A549 treated with CORT108297 at 1 μM for 4 hours (cell line): ENCODE measurements around the gene CNR2. TPM values are rescaled to one million over a fixed set of nuclear protein-coding genes. Genes with fewer than 3 reads are reported as not detected.

Source experiments
- total RNA-seq: library from RNA; stranded (reverse); fragments of 200-300 nt; extraction: Qiagen RNA extraction; gene quantifications from 5 replicates; pipeline ENCODE4 v1.2.3, GENCODE V29; 2022

The CNR2 gene
- not detected in 5 replicates for total RNA-seq

DNA sequence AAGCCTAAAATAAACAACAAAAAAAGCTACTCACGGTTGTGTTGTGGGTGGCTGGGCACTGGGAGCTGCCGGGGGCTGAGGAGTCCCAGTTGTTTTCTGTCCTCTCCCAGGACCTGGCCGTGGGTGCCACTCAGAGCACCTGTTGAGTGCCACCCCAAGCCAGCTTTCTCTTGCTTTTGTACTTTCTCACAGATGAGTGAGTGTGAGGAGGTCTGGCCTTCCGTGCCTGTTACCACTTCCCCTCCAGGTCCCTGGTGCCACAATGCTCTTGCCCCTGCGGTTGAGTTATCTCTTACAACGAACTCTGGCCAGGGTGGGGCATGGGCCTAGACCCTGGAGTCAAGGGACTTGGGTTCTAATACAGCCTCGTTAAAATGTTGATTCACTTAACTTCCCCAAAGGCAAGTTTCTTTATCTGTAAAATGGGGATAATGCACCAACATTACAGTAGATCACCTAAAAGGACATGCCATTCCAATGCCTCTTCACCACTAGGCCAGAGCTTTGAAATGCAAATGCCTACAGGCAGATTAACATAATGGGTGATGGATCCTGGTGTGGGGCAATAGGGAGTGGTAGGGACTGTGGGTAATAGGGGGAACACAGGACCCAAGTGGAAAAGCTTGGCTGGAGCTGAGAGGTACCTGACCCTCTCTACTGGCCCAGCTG, at the start of gene CNR2:
CNR2 (minus strand) TSS at position 151 of the 669 bp plus-strand sequence. CDS start 37,745 bp downstream, outside the sequence.

DNA sequence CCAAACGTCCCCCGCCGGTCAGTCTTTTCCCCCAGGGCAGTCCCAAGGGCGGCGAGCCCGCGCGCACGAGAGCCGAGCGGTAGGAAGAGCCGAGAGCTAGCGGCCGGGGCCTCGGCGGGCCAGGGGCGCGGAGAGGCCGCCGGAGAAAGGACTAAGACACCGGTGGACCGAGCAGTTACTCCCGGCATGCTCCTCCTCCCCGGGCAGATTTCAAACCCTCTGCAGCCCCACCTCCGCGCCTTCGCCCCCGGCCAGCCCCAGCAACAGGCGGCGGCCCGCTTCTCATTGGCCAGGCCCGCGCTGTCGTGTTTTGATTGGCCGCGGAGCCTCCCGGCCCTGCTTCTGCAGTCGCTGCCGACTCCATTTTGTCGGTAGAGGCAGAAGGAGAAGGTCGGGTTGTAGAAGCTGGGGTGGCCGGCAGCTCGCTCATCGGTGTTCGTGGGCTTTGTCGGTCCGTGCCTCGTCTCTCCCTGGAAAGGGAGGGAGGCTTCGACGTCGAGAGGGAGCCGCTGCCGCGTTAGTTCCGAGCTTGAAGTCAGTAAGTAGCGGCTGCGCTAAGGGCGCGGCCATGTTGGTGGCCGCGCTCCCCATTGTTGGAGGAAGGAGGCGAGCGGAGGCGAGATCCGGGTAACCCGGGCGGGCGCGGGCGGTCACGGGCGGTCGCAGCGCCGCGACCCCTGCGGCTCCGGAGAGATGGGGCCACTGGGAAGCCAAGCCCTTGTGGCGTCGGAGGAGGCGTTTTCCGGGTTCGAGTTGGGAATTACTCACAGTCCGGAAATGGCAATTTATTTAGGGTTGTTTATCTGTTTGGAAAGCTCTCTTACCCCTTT, 46.5 kb upstream of the CNR2 start, which contains the start of gene PNRC2:
PNRC2 (plus strand) TSS at position 368 of the 830 bp plus-strand sequence. CDS start 1,630 bp downstream, outside the sequence.

DNA sequence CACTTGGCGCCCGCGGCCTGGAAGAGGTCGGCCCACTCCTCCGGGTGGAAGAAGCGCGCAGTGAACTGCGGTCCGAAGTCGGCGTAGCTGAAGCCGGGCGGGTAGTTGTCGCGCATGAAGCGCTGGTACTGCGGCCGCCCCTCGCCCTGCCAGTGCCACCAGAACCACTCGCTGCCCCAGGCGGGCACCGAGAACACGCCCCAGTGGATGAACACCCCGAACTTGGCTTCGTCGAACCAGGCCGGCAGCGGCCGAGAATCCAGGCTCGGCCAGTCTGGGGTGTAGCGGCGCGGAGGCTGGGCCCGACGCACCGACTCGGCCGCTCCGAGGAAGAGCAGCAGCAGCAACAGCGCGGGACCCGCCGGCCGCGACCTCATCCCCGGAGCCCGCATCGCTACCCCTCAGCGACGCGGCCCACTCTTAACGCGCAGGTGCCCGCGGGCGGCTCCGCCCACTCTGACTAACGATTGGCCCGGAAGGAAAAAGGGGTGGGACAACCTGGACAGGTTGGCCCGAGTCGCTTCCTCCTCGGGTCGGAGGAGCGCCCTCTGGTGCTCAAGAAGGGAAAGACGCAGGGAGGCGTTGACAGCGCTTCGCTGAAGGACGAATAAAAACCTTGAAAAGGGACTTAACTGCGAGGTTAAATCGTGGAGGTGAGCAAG, 45.1 kb downstream of the CNR2 start, which contains the start of gene FUCA1:
FUCA1 (minus strand) TSS at position 396 of the 662 bp plus-strand sequence; CDS start at position 392, 4 bp downstream.

DNA sequence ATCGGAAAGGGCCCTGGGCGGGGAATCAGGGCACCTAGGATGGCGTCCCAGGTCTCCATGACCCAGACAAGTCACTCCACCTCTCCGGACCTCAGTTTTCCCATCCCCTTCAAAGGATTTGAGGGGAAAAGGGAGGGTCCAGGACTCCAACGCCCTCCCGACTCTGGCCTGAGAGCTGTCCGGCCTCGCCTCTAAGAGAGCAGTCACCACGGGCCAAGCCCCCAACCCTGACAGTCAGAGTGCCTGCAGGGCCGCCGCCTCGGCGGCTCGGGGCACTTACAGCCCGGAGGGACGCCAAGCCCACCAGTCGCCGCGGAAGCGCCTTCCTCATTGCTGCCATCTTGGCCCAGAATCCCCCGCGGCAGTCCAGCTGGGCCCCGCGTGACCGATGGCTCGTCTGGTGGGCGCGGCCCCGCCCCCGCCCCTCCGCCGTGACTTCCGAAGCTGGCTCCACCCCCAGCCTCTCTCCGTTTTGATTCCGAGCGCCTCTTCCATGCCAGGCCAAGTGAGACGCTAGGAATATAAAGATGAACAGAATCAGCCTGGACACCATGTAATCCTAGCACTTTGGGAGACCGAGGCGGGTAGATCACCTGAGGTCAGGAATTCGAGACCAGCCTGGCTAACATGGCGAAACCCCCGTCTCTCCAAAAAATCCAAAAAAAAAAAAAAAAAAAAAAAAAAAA, 87.9 kb downstream of the CNR2 start, which contains the start of gene HMGCL:
HMGCL (minus strand) TSS at position 354 of the 686 bp plus-strand sequence; CDS start at position 340, 14 bp downstream.

Other genes starting within 250 kb of the CNR2 start
- gene RPL11, start 221.6 kb downstream of the CNR2 start, total RNA-seq, result 1,332 to 1,474 TPM (median 1,426 TPM) in 5 replicates
- gene ELOA, start 169.9 kb downstream of the CNR2 start, total RNA-seq, result 25.5 to 31.7 TPM (median 25.8 TPM) in 5 replicates
- 33.9 to 45.1 TPM (median 35.7 TPM) in 5 replicates for gene PITHD1, start 134.9 kb downstream of the CNR2 start, total RNA-seq
- 60.4 to 65.8 TPM (median 64.0 TPM) in 5 replicates for gene LYPLA2, start 122.2 kb downstream of the CNR2 start, total RNA-seq
- 66.6 to 81.1 TPM (median 78.8 TPM) in 5 replicates for gene GALE, start 112.6 kb downstream of the CNR2 start, total RNA-seq
- gene HMGCL, start 87.9 kb downstream of the CNR2 start, total RNA-seq, result 11.5 to 13.7 TPM (median 12.9 TPM) in 5 replicates
- gene FUCA1, start 45.1 kb downstream of the CNR2 start, total RNA-seq, result 8.7 to 11.0 TPM (median 9.7 TPM) in 5 replicates
- gene PNRC2, start 46.5 kb upstream of the CNR2 start, total RNA-seq, result 23.2 to 38.9 TPM (median 37.8 TPM) in 5 replicates
- 83.2 to 101 TPM (median 88.6 TPM) in 5 replicates for gene SRSF10, start 67.0 kb upstream of the CNR2 start, total RNA-seq
- 5.9 to 7.2 TPM (median 6.5 TPM) in 5 replicates for gene MYOM3, start 198.8 kb upstream of the CNR2 start, total RNA-seq
- gene IL22RA1, start 229.8 kb upstream of the CNR2 start, total RNA-seq, result 3.8 to 5.5 TPM (median 4.8 TPM) in 5 replicates